Astrocyte (in vitro differentiated cells and primary cell): ENCODE data around the gene RPS21. TPM values are rescaled to one million over a fixed set of nuclear protein-coding genes. Genes with fewer than 3 reads are reported as not detected.

Experiments used
- DNase-seq: peaks from one replicate; pipeline ENCODE4 v3.0.0-alpha.2; 2010; ENCODE audit warnings: low read depth
- FAIRE-seq: peaks from 2 replicates; lab custom pipeline; 2011; peaks lifted over from hg19 to GRCh38; lab: Jason Lieb, UNC
- H2AFZ ChIP-seq: 2 replicates; pipeline ENCODE4 v1.6.0; 2012; ENCODE audit warnings: low read depth, low read length, inconsistent platforms
- H3K27ac ChIP-seq: 2 replicates; pipeline ENCODE4 v1.5.1; 2011; ENCODE audit warnings: low read depth, low read length, inconsistent platforms
- H3K27me3 ChIP-seq: 2 replicates; pipeline ENCODE4 v1.6.0; 2011; ENCODE audit warnings: low read length, inconsistent platforms; ENCODE audit not compliant: insufficient read depth
- H3K36me3 ChIP-seq: 2 replicates; pipeline ENCODE4 v1.5.1; 2011; ENCODE audit warnings: low read length, inconsistent platforms; ENCODE audit not compliant: insufficient read depth
- H3K4me1 ChIP-seq: 2 replicates; pipeline ENCODE4 v1.5.1; 2011; ENCODE audit warnings: low read length, inconsistent platforms; ENCODE audit not compliant: insufficient read depth
- H3K4me2 ChIP-seq: 2 replicates; pipeline ENCODE4 v1.6.0; 2012; ENCODE audit warnings: low read length, inconsistent platforms
- H3K4me3 ChIP-seq: 2 replicates; pipeline ENCODE4 v1.5.1; 2011; ENCODE audit warnings: low read depth, mild to moderate bottlenecking, low read length, inconsistent platforms; ENCODE audit not compliant: insufficient read depth
- H3K79me2 ChIP-seq: 2 replicates; pipeline ENCODE4 v1.6.0; 2012; ENCODE audit warnings: mild to moderate bottlenecking, low read length, inconsistent platforms; ENCODE audit not compliant: insufficient read depth
- H3K9ac ChIP-seq: 2 replicates; pipeline ENCODE4 v1.6.0; 2012; ENCODE audit warnings: mild to moderate bottlenecking, low read length, inconsistent platforms
- H3K9me3 ChIP-seq: 2 replicates; pipeline ENCODE4 v1.5.1; 2012; ENCODE audit warnings: low read depth, mild to moderate bottlenecking, low read length, inconsistent platforms; ENCODE audit not compliant: insufficient read depth
- H4K20me1 ChIP-seq: 2 replicates; pipeline ENCODE4 v1.6.0; 2012; ENCODE audit warnings: low read length, inconsistent platforms; ENCODE audit not compliant: insufficient read depth
- H3K27ac Mint-ChIP-seq: one replicate; pipeline ENCODE4 v1.8.0; 2021; ENCODE audit warnings: mild to moderate bottlenecking, mixed read lengths; ENCODE audit not compliant: unreplicated experiment
- H3K27me3 Mint-ChIP-seq: one replicate; pipeline ENCODE4 v1.8.0; 2021; ENCODE audit warnings: low read depth, mixed read lengths; ENCODE audit not compliant: unreplicated experiment
- H3K36me3 Mint-ChIP-seq: one replicate; pipeline ENCODE4 v1.8.0; 2021; ENCODE audit warnings: low read depth, mixed read lengths; ENCODE audit not compliant: unreplicated experiment
- H3K4me1 Mint-ChIP-seq: one replicate; pipeline ENCODE4 v1.8.0; 2021; ENCODE audit warnings: low read depth, mixed read lengths; ENCODE audit not compliant: unreplicated experiment
- H3K4me3 Mint-ChIP-seq: one replicate; pipeline ENCODE4 v1.8.0; 2021; ENCODE audit warnings: mild to moderate bottlenecking, moderate library complexity, mixed read lengths; ENCODE audit not compliant: unreplicated experiment
- H3K9me3 Mint-ChIP-seq: one replicate; pipeline ENCODE4 v1.8.0; 2021; ENCODE audit warnings: mild to moderate bottlenecking, mixed read lengths; ENCODE audit not compliant: unreplicated experiment
- CTCF ChIP-seq: IDR thresholded peaks from 2 replicates; pipeline ENCODE4 v1.5.1; 2011; ENCODE audit warnings: low read depth, mild to moderate bottlenecking, inconsistent platforms, low read length, moderate library complexity; ENCODE audit not compliant: insufficient read depth
- EZH2 ChIP-seq: IDR thresholded peaks from 2 replicates; pipeline ENCODE4 v1.6.1; 2012; ENCODE audit warnings: mild to moderate bottlenecking, low read length, inconsistent platforms; ENCODE audit not compliant: insufficient read depth
- total RNA-seq: library from RNA; stranded (reverse); gene quantifications from 2 replicates; pipeline ENCODE4 v1.2.1, GENCODE V29; 2021

RPS21 gene
- total RNA-seq, 1 donor from 2014 or later = 1,251 TPM

DNA sequence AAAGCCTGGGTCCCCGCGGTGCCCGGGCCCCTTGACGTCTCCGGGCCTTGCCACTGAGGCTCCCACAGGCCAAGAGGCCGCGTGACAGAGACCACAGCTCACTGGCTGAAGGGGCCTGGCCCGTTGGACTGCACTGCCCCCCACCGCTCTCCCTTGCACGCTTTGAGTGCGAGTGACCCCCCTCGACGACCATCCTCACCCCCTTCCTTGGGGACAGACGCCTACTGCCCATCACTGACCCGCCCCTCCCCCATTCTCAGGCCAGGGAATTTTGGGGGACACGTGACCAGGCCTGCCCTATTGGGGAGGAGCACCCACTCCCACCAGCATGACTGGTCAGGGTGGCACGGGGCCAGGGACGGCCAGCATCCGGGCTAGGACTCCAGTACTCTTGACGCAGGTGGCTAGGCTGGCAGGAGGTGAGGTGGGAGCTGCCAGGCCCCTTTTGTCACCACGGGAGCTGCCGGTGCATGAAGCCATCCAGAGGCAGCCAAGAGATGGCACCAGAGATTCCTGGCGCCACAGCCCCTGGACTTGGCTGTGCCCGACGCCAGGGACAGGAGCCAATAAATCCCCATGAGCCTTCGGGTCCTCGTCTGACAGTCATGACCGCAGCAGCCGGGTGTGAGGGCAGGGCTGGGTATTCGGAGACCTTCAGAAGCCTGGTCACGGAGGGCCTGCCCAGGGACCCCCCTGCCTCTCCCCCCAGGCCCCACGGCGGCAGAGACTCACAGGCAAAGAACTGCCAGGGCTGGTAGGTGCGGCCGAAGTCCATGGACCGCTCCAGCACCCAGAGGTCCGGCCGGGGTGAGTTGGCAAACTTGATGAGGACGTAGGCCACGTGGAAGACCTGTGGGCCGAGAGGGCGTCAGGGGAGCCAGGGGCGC, 34.3 kb upstream of the RPS21 start:
- Mint-ChIP-seq H3K36me3 (peaks cover 14% of the 10 kb centered on the region), H3K4me1 (peaks cover 6% of the 10 kb centered on the region), H3K27me3 (no peaks in the 10 kb centered on the region), H3K9me3 (peaks cover 10% of the 10 kb centered on the region), H3K4me3 (no peak overlapping the region), H3K27ac (no peak overlapping the region)
- Histone ChIP-seq H3K79me2 (no peaks in the 10 kb centered on the region), H3K27ac (no peak overlapping the region), H3K9ac (no peak overlapping the region), H3K27me3 (no peaks in the 10 kb centered on the region), H4K20me1 (no peaks in the 10 kb centered on the region), H3K4me3 (no peak overlapping the region), H2AFZ (no peak overlapping the region), H3K4me1 (peaks cover 36% of the 10 kb centered on the region), H3K9me3 (no peaks in the 10 kb centered on the region), H3K4me2 (no peak overlapping the region), H3K36me3 (no peaks in the 10 kb centered on the region)
- TF ChIP-seq EZH2 (no peak), CTCF (no peak)
- no peak for FAIRE-seq
- no peak for DNase-seq

GRCh38 chr20:62353289-62354030, 33.4 kb upstream of the RPS21 start:
- Histone ChIP-seq H3K27ac (no peak overlapping the region), H3K9ac (no peak overlapping the region), H2AFZ (no peak overlapping the region), H3K9me3 (no peaks in the 10 kb centered on the region), H3K36me3 (no peaks in the 10 kb centered on the region), H4K20me1 (no peaks in the 10 kb centered on the region), H3K4me1 (peaks cover 44% of the 10 kb centered on the region), H3K27me3 (no peaks in the 10 kb centered on the region), H3K4me2 (no peak overlapping the region), H3K4me3 (no peak overlapping the region), H3K79me2 (no peaks in the 10 kb centered on the region)
- DNase-seq (no peak), FAIRE-seq (no peak)
- peaks cover 8% of the 10 kb centered on the region for H3K36me3 Mint-ChIP-seq
- H3K27ac Mint-ChIP-seq = no peak overlapping the region
- peaks cover 6% of the 10 kb centered on the region for H3K4me1 Mint-ChIP-seq
- peaks cover 5% of the 10 kb centered on the region for H3K9me3 Mint-ChIP-seq
- TF ChIP-seq EZH2 = no peak
- TF ChIP-seq CTCF = no peak
- no peak overlapping the region for H3K4me3 Mint-ChIP-seq
- no peaks in the 10 kb centered on the region for H3K27me3 Mint-ChIP-seq
